HG02981 (cell line): Measurements from ENCODE around the gene TMEM98.
"Not testable (repeated sequence)": the region's sequence is repeated elsewhere in the genome, so short reads cannot be mapped to it uniquely, and the experiment has no call there.

Source experiments
- ATAC-seq: cut with Tn5 transposase; IDR thresholded peaks from one replicate; pipeline ENCODE4 v1.9.1; 2021; ENCODE audit warnings: mild to moderate bottlenecking, moderate library complexity; ENCODE audit not compliant: unreplicated experiment

The TMEM98 gene

DNA sequence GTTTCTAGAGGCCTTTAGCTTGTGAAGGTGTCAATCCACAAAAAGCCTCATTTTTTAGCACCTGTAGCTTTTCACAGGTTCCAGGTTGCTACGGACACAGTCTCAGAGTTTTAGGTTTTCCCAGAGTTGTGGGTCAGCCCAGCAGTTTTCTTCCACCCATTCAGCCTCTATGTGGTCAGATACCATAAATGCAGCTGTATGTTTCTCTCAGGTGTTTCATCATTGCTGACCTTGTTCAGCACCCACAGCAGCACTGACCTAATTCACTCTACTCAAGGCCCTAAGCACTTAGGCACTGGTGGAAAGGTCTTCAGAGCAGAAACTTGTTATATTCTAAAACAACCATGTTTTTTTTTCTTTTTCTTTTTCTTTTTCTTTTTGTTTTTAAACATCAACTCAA is 48.7 kb downstream of the TMEM98 start:
- no peak for ATAC-seq

DNA sequence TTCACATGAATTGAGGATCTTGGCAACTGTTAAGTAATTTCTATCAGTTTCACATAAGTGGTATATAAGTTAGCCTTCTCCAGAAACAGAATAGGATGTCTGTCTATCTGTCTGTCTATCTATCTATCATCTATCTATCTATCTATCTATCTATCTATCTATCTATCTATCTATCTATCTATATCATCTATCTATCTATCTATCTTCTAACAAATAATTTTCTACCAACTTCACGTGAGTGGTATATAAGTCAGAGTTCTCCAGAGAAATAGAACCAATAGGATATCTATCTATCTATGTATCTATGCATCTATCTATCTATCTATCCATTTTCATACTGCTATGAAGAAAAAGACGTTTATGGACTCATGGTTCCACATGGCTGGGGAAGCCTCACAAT is 52.3 kb downstream of the TMEM98 start:
- no peak for ATAC-seq

DNA sequence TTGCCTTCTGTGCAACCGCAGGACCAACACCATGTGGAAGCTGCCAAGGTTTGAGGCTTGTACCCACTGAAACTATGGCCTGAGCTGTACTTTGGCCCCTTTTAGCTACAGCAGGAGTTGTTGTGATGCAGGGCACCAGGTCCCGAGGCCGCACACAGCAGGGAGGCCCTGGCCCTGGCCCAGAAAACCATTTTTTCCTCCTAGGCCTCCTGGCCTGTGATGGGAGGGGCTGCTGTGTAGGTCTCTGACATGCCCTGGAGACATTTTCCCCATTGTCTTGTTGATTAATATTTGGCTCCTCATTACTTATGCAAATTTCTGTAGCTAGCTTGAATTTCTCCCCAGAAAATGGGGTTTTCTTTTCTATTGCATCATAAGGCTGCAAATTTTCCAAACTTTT is 53.7 kb downstream of the TMEM98 start:
- ATAC-seq, result not testable (repeated sequence)

DNA sequence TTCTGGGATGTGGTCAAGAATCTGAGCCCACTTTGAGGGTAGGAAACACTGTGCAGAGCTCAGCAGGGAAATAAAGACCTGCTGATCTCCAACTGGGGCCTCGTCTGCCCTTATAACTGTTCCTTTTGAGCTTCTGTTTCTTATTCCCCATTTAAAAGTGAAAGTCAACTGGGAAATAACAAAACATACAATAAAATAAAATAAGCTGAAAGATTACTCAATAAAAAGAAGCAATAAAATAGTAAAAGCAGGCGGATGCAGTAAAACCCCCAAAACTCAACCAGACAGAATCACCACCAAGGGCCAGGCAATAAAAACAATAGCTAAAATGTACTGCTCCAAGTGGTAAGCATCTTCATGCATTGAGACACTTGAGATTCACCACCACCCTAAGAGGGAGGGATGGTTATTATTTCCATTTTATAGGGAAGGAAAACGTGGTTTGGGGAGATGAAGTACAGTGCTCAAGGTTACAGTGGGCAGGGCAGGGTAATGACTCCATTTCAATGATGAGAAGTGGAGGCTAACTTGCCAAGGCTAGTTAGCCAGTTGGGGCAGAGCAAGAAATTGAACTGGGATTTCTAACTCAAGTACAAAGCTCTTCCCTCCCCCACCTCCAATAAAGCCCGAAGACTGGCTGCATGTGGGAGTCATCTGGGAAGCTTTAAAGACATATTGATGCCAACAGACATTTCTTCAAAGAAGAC is 57.2 kb downstream of the TMEM98 start:
- no peak for ATAC-seq

DNA sequence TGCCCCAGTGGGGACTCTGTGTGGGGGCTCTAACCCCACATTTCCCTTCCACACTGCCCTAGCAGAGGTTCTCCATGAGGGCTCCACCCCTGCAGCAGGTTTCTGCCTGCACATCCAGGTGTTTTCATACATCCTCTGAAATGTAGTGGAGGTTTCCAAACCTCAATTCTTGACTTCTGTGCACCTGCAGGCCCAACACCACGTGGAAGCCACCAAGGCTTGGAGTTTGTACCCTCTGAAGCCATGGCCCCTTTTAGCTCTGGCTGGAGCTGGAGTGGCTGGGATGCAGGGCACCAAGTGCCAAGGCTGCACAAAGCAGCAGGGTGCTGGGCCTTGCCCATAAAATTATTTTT is 59.5 kb downstream of the TMEM98 start:
- ATAC-seq, result not testable (repeated sequence)

DNA sequence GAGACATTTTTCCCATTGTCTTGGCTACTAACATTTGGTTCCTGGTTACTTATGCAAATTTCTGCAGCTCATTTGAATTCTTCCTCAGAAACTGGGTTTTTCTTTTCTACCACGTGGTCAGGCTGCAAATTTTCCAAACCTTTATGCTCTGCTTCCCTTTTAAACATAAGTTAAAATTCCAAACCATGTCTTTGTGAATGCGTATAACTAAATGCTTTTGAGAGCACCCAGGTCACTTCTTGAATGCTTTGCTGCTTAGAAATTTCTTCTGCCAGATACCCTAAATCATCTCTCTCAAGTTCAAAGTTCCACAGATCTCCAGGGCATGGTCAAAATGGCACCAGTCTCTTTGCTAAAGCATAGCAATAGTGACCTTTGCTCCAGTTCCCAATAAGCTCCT is 59.9 kb downstream of the TMEM98 start:
- not testable (repeated sequence) for ATAC-seq

DNA sequence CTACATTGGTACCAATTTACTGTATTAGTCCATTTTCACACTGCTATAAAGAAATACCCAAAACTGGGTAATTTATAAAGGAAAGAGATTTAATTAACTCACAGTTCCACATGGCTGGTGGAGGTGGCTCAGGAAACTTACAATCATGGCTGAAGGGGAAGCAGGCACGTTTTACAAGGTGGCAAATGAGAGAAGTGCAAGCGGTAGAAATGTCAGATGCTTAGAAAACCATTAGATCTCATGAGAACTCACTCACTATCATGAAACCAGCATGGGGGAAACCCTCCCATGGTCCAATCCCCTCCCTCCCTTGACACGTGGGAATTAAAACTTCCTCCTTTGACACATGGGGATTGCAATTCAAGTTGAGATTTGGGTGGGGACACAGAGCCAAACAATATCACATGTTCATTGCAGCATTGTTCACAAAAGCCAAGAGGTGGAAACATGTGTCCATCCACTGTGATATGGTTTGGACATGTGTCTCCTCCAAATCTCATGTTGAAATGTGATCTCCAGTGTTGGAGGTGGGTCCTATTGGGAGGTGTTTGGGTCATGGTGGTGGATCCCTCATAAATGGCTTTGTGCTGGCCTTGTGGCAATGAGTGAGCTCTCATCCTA is 60.6 kb downstream of the TMEM98 start:
- no peak for ATAC-seq

DNA sequence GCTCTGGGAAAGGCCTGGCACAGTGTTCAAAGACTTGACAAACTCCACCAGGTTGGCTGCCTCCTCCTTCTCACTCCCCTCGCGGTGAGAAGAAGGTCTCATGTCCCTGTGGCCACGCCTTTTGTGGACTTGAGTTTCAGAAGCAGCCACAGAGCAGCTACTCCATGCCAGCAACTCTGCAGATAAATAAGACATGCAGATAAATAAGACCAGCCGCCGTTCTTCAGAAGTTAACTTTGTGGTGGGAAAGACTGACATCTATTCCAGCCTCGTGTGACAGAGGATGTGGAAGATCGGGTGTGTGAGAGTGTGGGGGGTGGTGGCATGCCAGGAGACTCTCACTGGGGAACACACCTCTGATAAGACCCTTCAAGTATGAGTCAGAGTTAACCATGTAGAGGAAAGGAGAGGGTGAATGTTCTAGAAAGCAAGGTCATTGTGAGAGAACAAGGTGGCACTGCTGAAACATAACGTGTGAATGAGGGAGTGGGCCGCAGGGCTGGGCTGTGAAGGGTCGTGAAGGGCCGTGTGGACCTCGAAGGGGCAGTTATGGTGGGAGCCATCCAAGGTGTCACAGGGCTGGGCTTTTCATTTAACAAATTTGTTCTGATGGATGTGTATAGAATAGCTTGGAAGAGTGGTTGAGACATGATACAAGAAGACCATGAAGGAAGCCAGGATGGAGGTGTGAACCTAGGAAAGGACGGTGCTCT is 64.5 kb downstream of the TMEM98 start:
- no peak for ATAC-seq

DNA sequence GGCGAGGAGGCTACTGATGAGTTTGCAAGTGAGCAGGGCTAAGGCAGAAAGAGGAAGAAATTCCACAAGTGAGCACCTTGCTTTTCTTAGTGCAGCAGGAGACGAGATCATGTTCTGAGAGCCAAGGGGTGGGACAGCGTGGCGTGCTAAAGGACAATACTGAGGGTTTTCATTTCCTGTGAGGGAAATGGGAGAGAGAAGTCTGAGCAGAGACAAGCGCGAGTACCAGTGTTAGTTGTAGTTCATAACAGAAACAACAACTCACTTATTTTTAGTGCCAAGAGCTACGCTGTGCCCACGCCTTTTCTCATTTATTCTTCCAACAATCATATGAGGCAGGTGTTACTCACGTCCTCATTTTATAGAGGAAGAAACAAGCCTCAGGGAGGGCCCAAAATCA is 66.0 kb downstream of the TMEM98 start:
- no peak for ATAC-seq
